K562 (cell line): ENCODE data around the gene NEXN. TPM values are rescaled to one million over a fixed set of nuclear protein-coding genes. Genes with fewer than 3 reads are reported as not detected.

Source experiments
- ATAC-seq: fragments of 200-7000 bp; cut with Tn5 transposase; 3 replicates; pipeline ENCODE4 v1.9.1; 2020; ENCODE audit warnings: moderate library complexity
- BruUV-seq: library from RNA; stranded (reverse); fragments of 400-500 nt; replicated peaks from 2 replicates; lab custom pipeline; 2021; lab: Mats Ljungman, UMichigan
- CTCF ChIA-PET: fragments of 300-600 bp; formaldehyde crosslinking; extraction: SDS; loops from one replicate; lab custom pipeline; 2021; ENCODE audit warnings: low intra/inter-chr PET ratio; lab: Yijun Ruan, JAX
- POLR2A ChIA-PET: fragments of 300-600, 350-650 bp; sonication (Branson Sonifier 250); formaldehyde crosslinking; extraction: SDS; loops from one replicate; lab custom pipeline; 2021; ENCODE audit warnings: antibody characterized with exemption, inconsistent platforms; lab: Yijun Ruan, JAX
- DNase-seq, 4 experiments: peaks; one replicate each; pipeline versions ENCODE4 v3.0.0 to v3.0.0-alpha.2; 2011 to 2018; ENCODE audit warnings: low spot score in 3 of 4, mixed read lengths in 3 of 4; ENCODE audit errors: extremely low read depth in 1 of 4
- FAIRE-seq: peaks from 2 replicates; lab custom pipeline; 2011; peaks lifted over from hg19 to GRCh38; lab: Jason Lieb, UNC
- H2AFZ ChIP-seq: 2 replicates; pipeline ENCODE4 v1.6.0; 2011; ENCODE audit warnings: low read depth, low read length, control low read depth, inconsistent platforms
- H3K27ac ChIP-seq: fragments of 200-600 bp; 3 replicates; pipeline ENCODE4 v1.8.0; 2011; ENCODE audit warnings: low read depth, mild to moderate bottlenecking, control low read depth, inconsistent platforms, low read length, moderate library complexity, mixed read lengths; ENCODE audit errors: extremely low read depth
- H3K27me3 ChIP-seq, 2 experiments: fragments of 300-600 bp in 1 of 2; 2 replicates in 1 of 2; 3 replicates in 1 of 2; pipeline versions ENCODE4 v1.6.0 to v1.8.0; 2011; ENCODE audit warnings: inconsistent platforms in 2 of 2, low read length in 2 of 2, mild to moderate bottlenecking in 1 of 2, mixed read lengths in 1 of 2, moderate library complexity in 1 of 2; ENCODE audit not compliant: control insufficient read depth in 2 of 2, insufficient read depth in 2 of 2
- H3K36me3 ChIP-seq: fragments of 300-600 bp; 3 replicates; pipeline ENCODE4 v1.8.0; 2011; ENCODE audit warnings: mild to moderate bottlenecking, low read length, inconsistent platforms; ENCODE audit not compliant: control insufficient read depth, insufficient read depth
- H3K4me1 ChIP-seq, 2 experiments: fragments of 200-600 bp in 1 of 2; replicated peaks in 1 of 2; 2 replicates in 1 of 2; 3 replicates in 1 of 2; pipeline versions ENCODE4 v1.5.1 to v1.8.0; 2011; ENCODE audit warnings: inconsistent platforms in 2 of 2, low read length in 2 of 2, mild to moderate bottlenecking in 1 of 2, mixed read lengths in 1 of 2, moderate library complexity in 1 of 2; ENCODE audit not compliant: control insufficient read depth in 2 of 2, insufficient read depth in 2 of 2
- H3K4me2 ChIP-seq: 2 replicates; pipeline ENCODE4 v1.6.1; 2011; ENCODE audit warnings: low read length, control low read depth, inconsistent platforms, mixed read lengths; ENCODE audit not compliant: insufficient read depth
- H3K4me3 ChIP-seq: fragments of 200-600 bp; sonication (generic), shearing (Covaris generic); 2 replicates; pipeline ENCODE4 v1.5.1; 2016; ENCODE audit warnings: control low read depth, inconsistent platforms
- H3K79me2 ChIP-seq: fragments of 200-600 bp; 3 replicates; pipeline ENCODE4 v1.8.0; 2011; ENCODE audit warnings: low read length, inconsistent platforms; ENCODE audit not compliant: control insufficient read depth, insufficient read depth
- H3K9ac ChIP-seq, 2 experiments: 2 replicates each; pipeline versions ENCODE4 v1.6.0 to v1.6.1; 2011; ENCODE audit warnings: low read depth in 2 of 2, low read length in 2 of 2, control low read depth in 1 of 2, inconsistent platforms in 1 of 2, mild to moderate bottlenecking in 1 of 2, mixed read lengths in 1 of 2; ENCODE audit not compliant: insufficient read depth in 1 of 2
- H3K9me1 ChIP-seq: one replicate; pipeline ENCODE4 v1.6.0; 2011; ENCODE audit warnings: inconsistent platforms, mild to moderate bottlenecking, low read length, moderate library complexity; ENCODE audit not compliant: control insufficient read depth, insufficient read depth
- H3K9me3 ChIP-seq: replicated peaks from 2 replicates; pipeline ENCODE4 v1.5.1; 2011; ENCODE audit warnings: low read depth, low read length, inconsistent platforms; ENCODE audit not compliant: control insufficient read depth, insufficient read depth
- H4K20me1 ChIP-seq: replicated peaks from 2 replicates; pipeline ENCODE4 v1.6.1; 2011; ENCODE audit warnings: low read length, inconsistent platforms, mixed read lengths; ENCODE audit not compliant: control insufficient read depth, insufficient read depth
- ELF2 ChIP-seq: fragments of 250-450 bp; sonication (Bioruptor Pico); IDR thresholded peaks from 2 replicates; pipeline ENCODE4 v1.5.0; 2021; ENCODE audit warnings: mild to moderate bottlenecking
- ILK ChIP-seq: fragments of 450-650 bp; IDR thresholded peaks from 2 replicates; pipeline ENCODE4 v1.6.1; 2016; ENCODE audit warnings: missing genetic modification characterization, low read depth, mild to moderate bottlenecking, missing compliant biosample characterization, moderate library complexity, borderline replicate concordance
- KAT2B ChIP-seq: IDR thresholded peaks from one replicate; pipeline ENCODE4 v1.6.1; 2012; ENCODE audit warnings: low read depth, mild to moderate bottlenecking, control low read depth, inconsistent platforms, low read length, moderate library complexity
- L3MBTL2 ChIP-seq: fragments of 450-650 bp; IDR thresholded peaks from 2 replicates; pipeline ENCODE4 v1.6.1; 2016; ENCODE audit warnings: mild to moderate bottlenecking, moderate library complexity
- SREBF1 ChIP-seq: fragments of 150-350 bp; IDR thresholded peaks from 2 replicates; pipeline ENCODE4 v1.6.1; 2014; ENCODE audit warnings: antibody characterized with exemption, low read depth, low read length, borderline replicate concordance
- TRIM24 ChIP-seq, 2 experiments: fragments of 450-650 bp; IDR thresholded peaks; 2 replicates each; pipeline ENCODE4 v1.6.1; 2016
- TSC22D4 ChIP-seq: fragments of 450-650 bp; IDR thresholded peaks from 2 replicates; pipeline ENCODE4 v1.6.1; 2016; ENCODE audit warnings: missing genetic modification characterization, missing biosample characterization, control low read depth
- U2AF1 ChIP-seq: fragments of 200-400 bp; formaldehyde crosslinking; optimal IDR thresholded peaks from 2 replicates; pipeline ENCODE3; 2017; ENCODE audit warnings: mild to moderate bottlenecking, low read depth, low read length, moderate library complexity
- ZNF696 ChIP-seq: fragments of 250-450 bp; sonication (Bioruptor Pico); conservative IDR thresholded peaks from 2 replicates; pipeline ENCODE4 v1.4.0; 2020; ENCODE audit warnings: mild to moderate bottlenecking, moderate library complexity
- ZSCAN29 ChIP-seq: fragments of 450-650 bp; IDR thresholded peaks from 2 replicates; pipeline ENCODE4 v1.6.1; 2017
- WGBS: fragments of 100-300 bp; shearing (Covaris generic); methylation state at CpG from one replicate; pipeline ENCODE4 v1.1.6; 2016; ENCODE audit warnings: low coverage, mixed read lengths; ENCODE audit not compliant: insufficient coverage; ENCODE audit errors: missing lambda C conversion rate; 5-methylcytosine and 5-hydroxymethylcytosine counted together
- in situ Hi-C: fragments of 300-500 bp; cut with MboI; formaldehyde crosslinking; loops from 4 replicates; pipeline ENCODE4 v1.15.0; 2018; ENCODE audit warnings: inconsistent platforms, mixed read lengths
- intact Hi-C: fragments of 100-400 bp; cut with micrococcal nuclease; formaldehyde crosslinking; loops from 2 replicates; pipeline ENCODE4 v1.14.2; 2022
- polyA plus RNA-seq, 8 experiments: library from polyadenylated mRNA; depleted of rRNA in 4 of 8; stranded (reverse) in 5 of 8; unstranded in 3 of 8; fragments of >200 nt; fragmentation: Nextera tagmentation in 2 of 8; fragmentation: Illumina TruSeq in 1 of 8; extraction: Ambion mirVana in 2 of 8; extraction: Trizol in 1 of 8; gene quantifications; 2 replicates each; pipeline versions ENCODE4 v1.2.1 to v1.2.3, GENCODE V29; 2011 to 2014; ENCODE audit warnings: inconsistent platforms in 1 of 8, missing spikeins in 1 of 8
- total RNA-seq, 7 experiments: library from RNA; depleted of rRNA in 6 of 7; stranded (reverse); fragments of >200 nt in 6 of 7; fragmentation: Illumina TruSeq in 2 of 7; extraction: Trizol in 2 of 7; gene quantifications; 2 replicates each; pipeline versions ENCODE4 v1.2.1 to v1.2.3, GENCODE V29; 2011 to 2021; ENCODE audit warnings: low replicate concordance in 1 of 7
- TF ChIP-seq, protein P1 (sequence below): fragments of 250-450 bp; sonication (Bioruptor Pico); IDR thresholded peaks from 2 replicates; pipeline ENCODE4 v1.9.0; 2021; ENCODE audit warnings: mild to moderate bottlenecking, inconsistent platforms
- TF ChIP-seq, protein P2 (sequence below): fragments of 200-800 bp; sonication (Bioruptor generic); IDR thresholded peaks from 2 replicates; pipeline ENCODE4 v1.6.1; 2016; ENCODE audit warnings: missing genetic modification characterization, missing compliant biosample characterization
- TF ChIP-seq, protein P3 (sequence below): sonication (generic); formaldehyde crosslinking; IDR thresholded peaks from 2 replicates; pipeline ENCODE4 v1.8.0; 2022; ENCODE audit warnings: missing genetic modification reagents, mild to moderate bottlenecking, borderline replicate concordance

NEXN gene
- total and polyA plus RNA-seq, 9 of the 15 experiments (the other 6 are each of a cell fraction or from before 2014, with no cell fraction given): 0.18 to 1.8 (median 0.76) TPM

DNA sequence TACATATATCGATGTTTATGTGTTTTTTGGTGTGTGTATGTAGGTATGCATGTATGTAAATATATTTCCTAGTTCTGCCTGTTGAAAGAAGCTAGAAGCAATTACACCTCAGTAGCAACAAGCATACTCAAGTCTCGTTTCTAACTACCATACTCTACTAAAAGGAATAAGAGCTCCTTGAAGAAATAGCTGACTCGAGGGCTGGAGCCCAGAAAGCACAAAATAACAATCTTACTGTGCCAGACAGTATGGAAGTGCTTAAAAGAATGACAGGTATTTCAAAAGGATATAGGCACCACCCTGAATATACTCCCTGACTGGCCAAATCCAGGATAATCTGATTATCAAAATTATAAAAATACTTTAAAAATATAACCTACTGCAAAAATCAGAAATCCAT lies 67.3 kb downstream of the NEXN start:
- 90% methylated on average over 3 of the region's 3 CpGs for WGBS
- no TSS peak for BruUV-seq
- ATAC-seq (no peak), FAIRE-seq (no peak), DNase-seq (no peak)
- Histone ChIP-seq H3K4me1 (no peaks in the 10 kb centered on the region), H3K79me2 (peaks cover 22% of the 10 kb centered on the region; the same call in 2 of the 3 replicates), H3K27ac (no peak overlapping the region), H3K4me2 (no peak overlapping the region), H3K9me1 (no peaks in the 10 kb centered on the region), H3K36me3 (peaks cover 99% of the 10 kb centered on the region), H3K9ac (no peak overlapping the region), H2AFZ (no peak overlapping the region), H3K9me3 (no peaks in the 10 kb centered on the region), H3K27me3 (no peaks in the 10 kb centered on the region), H4K20me1 (no peaks in the 10 kb centered on the region), H3K4me3 (no peak overlapping the region)
- intact Hi-C loops: no loop called here
- ChIA-PET POLR2A (interaction anchor here (0.6 to 2.8 kb wide), 5 partner anchors 8 to 282 kb away, joined by 3 to 8 read pairs (median 7); no protein-coding TSS in a partner anchor), CTCF (no interaction called here)
- in situ Hi-C loops: no loop called here
- TF ChIP-seq ZSCAN29 (no peak), ZNF696 (CRISPR knock-in tag) (no peak), SREBF1 (no peak), TRIM24 (IDR thresholded peaks at IDR 0.05) (no peak), KAT2B (no peak), U2AF1 (no peak), TSC22D4 (tag) (no peak), L3MBTL2 (no peak), ILK (tag) (no peak), ELF2 (CRISPR knock-in tag) (no peak)
- TF ChIP-seq, protein P1, sequence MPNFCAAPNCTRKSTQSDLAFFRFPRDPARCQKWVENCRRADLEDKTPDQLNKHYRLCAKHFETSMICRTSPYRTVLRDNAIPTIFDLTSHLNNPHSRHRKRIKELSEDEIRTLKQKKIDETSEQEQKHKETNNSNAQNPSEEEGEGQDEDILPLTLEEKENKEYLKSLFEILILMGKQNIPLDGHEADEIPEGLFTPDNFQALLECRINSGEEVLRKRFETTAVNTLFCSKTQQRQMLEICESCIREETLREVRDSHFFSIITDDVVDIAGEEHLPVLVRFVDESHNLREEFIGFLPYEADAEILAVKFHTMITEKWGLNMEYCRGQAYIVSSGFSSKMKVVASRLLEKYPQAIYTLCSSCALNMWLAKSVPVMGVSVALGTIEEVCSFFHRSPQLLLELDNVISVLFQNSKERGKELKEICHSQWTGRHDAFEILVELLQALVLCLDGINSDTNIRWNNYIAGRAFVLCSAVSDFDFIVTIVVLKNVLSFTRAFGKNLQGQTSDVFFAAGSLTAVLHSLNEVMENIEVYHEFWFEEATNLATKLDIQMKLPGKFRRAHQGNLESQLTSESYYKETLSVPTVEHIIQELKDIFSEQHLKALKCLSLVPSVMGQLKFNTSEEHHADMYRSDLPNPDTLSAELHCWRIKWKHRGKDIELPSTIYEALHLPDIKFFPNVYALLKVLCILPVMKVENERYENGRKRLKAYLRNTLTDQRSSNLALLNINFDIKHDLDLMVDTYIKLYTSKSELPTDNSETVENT (CRISPR knock-in tag): no peak
- TF ChIP-seq, protein P2, sequence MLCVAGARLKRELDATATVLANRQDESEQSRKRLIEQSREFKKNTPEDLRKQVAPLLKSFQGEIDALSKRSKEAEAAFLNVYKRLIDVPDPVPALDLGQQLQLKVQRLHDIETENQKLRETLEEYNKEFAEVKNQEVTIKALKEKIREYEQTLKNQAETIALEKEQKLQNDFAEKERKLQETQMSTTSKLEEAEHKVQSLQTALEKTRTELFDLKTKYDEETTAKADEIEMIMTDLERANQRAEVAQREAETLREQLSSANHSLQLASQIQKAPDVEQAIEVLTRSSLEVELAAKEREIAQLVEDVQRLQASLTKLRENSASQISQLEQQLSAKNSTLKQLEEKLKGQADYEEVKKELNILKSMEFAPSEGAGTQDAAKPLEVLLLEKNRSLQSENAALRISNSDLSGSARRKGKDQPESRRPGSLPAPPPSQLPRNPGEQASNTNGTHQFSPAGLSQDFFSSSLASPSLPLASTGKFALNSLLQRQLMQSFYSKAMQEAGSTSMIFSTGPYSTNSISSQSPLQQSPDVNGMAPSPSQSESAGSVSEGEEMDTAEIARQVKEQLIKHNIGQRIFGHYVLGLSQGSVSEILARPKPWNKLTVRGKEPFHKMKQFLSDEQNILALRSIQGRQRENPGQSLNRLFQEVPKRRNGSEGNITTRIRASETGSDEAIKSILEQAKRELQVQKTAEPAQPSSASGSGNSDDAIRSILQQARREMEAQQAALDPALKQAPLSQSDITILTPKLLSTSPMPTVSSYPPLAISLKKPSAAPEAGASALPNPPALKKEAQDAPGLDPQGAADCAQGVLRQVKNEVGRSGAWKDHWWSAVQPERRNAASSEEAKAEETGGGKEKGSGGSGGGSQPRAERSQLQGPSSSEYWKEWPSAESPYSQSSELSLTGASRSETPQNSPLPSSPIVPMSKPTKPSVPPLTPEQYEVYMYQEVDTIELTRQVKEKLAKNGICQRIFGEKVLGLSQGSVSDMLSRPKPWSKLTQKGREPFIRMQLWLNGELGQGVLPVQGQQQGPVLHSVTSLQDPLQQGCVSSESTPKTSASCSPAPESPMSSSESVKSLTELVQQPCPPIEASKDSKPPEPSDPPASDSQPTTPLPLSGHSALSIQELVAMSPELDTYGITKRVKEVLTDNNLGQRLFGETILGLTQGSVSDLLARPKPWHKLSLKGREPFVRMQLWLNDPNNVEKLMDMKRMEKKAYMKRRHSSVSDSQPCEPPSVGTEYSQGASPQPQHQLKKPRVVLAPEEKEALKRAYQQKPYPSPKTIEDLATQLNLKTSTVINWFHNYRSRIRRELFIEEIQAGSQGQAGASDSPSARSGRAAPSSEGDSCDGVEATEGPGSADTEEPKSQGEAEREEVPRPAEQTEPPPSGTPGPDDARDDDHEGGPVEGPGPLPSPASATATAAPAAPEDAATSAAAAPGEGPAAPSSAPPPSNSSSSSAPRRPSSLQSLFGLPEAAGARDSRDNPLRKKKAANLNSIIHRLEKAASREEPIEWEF (CRISPR knock-in tag): no peak
- TF ChIP-seq, protein P3, sequence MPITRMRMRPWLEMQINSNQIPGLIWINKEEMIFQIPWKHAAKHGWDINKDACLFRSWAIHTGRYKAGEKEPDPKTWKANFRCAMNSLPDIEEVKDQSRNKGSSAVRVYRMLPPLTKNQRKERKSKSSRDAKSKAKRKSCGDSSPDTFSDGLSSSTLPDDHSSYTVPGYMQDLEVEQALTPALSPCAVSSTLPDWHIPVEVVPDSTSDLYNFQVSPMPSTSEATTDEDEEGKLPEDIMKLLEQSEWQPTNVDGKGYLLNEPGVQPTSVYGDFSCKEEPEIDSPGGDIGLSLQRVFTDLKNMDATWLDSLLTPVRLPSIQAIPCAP (CRISPR knock-in tag): no peak
